ENCODE data around the gene COL13A1. TPM values are rescaled to one million over a fixed set of nuclear protein-coding genes. Genes with fewer than 3 reads are reported as not detected.

The COL13A1 gene
- total RNA-seq, 2 experiments from 2014 or later, result not detected

DNA sequence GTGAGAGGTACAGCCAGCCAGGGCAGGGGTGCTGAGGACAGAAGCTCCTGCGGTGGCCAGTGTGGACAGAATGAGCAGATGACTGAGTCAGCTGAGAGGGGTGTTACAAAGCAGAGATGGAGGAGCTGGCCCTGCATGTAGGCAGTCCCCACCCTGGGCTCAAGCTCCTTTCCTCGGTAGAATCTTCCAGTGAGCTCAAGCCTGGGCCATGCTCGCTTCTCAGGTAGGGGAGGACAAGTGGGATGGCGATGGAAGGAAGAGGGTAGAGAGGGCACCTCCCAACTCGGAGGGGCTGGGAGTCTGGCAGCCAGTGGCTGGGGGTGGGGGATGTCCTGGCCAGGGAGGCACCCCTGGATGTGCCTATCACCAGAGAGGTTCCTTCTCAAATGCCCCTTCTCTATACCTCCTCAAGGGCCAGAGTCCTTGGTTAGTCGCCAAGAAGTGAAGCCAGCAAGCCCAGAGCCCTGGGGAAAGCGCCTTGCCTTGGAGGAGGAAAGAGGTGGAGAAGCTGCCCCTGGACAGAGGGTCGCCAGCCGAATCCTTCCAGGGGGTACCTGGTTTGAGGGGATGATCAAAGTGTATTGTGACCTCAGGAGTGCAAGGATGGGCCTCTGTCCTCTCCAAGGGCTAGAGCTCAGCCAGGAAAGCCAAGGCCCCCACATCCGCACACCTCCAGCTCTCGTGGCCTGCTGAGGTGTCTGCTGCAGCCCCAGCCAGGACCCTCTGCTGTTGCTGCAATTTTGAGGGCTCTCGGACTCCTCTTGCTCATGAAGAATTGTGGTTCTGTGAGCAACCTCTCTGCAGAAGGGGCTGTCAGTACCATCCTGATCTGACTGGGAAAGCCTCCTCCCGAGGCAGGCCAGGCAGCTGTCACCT, 162.4 kb downstream of the COL13A1 start:
- intact Hi-C loops (cut with micrococcal nuclease), result no loop called here
- DNase-seq, result no peak
- no peaks in the 10 kb centered on the region for H3K4me1 Mint-ChIP-seq (ENCODE audit: low read depth)
- H3K27me3 Mint-ChIP-seq (ENCODE audit: low read depth), result peaks cover 3% of the 10 kb centered on the region
- no peak overlapping the region for H3K27ac Mint-ChIP-seq
- no peaks in the 10 kb centered on the region for H3K36me3 Mint-ChIP-seq (ENCODE audit: low read depth)
- no peak overlapping the region for H3K4me3 Mint-ChIP-seq
- H3K9me3 Mint-ChIP-seq, result no peaks in the 10 kb centered on the region
- CTCF ChIA-PET, result interaction anchor here (0.6 to 1.7 kb wide), 2 partner anchors 36 to 248 kb away, joined by 4 to 6 read pairs; no protein-coding TSS in a partner anchor

DNA sequence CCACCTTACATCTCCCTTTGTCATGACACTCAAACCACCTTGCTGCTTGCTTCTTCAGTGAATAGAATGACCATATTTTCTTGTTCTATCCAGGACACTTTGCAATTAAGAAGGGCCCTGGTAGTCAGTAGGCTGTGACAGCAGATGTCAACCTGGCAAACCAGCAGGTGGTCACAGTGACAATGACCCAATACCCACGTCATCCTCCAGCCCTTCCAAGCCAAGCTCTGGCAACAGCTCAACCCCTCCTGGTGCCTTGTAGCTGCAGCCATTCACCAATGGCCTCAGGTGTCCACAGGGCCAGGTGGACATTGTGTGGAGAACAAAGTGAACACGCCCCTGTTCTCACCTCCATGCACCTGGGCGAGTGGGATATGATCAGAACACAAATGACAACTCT, 163.4 kb downstream of the COL13A1 start:
- no peak overlapping the region for H3K4me3 Mint-ChIP-seq
- CTCF ChIA-PET, result no interaction called here
- no peaks in the 10 kb centered on the region for H3K36me3 Mint-ChIP-seq (ENCODE audit: low read depth)
- no peak overlapping the region for H3K27ac Mint-ChIP-seq
- intact Hi-C loops (cut with micrococcal nuclease), result no loop called here
- H3K4me1 Mint-ChIP-seq (ENCODE audit: low read depth), result no peaks in the 10 kb centered on the region
- H3K9me3 Mint-ChIP-seq, result no peaks in the 10 kb centered on the region
- no peak for DNase-seq
- H3K27me3 Mint-ChIP-seq (ENCODE audit: low read depth), result peaks cover 3% of the 10 kb centered on the region

DNA sequence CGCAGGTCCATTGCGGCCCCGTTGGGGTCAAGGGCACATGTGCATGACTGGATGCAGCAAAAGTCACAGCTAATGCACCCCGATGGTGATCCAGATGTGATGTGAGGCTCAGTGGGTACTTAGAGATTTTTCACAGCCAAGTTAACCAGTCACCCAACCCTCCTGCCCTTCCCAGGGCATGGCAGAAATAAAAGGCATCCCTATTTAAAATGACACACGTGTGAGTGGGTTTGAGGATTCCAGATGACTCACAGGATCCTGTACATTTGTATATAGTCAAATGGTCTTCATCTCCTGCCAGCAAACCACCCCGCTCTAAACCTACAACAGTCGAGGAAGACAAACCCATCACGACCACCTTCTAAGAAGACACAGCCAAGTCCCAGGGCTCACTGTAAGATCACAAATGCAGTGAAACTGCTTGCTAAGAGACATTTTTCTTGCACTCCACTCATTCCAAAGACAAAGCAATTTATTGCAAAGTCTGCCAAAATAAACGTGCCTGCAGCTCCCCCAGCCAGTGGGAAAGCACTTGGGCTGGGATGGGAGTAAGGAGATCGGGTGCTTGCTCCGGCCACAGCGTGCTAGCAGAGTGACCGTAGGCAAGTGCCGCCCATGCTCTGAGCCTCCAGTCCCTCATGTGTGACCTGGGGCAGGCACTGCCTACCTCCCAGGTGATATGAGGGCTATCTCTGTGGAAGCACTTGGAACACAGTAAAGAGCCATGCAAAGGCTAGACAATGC, 164.4 kb downstream of the COL13A1 start:
- H3K36me3 Mint-ChIP-seq (ENCODE audit: low read depth), result no peaks in the 10 kb centered on the region

DNA sequence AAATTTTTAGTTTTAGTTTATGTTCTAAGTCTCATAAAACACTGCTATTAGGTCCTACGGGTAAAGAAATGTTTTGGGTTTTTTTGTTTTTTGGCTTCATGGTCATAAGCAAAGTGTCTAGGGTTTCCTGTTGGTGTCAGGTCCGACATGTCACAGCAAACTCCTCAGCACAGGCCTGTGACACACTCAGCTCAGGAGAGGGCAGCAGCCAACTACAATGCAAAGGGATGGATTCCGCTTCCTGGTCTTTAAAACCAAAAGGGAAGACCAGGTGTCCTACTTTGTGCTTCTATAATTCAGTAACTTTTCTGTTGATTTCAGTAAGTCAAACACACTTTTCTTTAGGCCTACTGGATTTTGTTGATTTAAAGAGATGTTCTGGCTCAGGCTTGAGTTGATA, 167.1 kb downstream of the COL13A1 start:
- Mint-ChIP-seq H3K27me3 (ENCODE audit: low read depth) (peaks cover 6% of the 10 kb centered on the region), H3K27ac (no peak overlapping the region), H3K4me1 (ENCODE audit: low read depth) (no peaks in the 10 kb centered on the region), H3K9me3 (no peaks in the 10 kb centered on the region), H3K4me3 (no peak overlapping the region), H3K36me3 (ENCODE audit: low read depth) (no peaks in the 10 kb centered on the region)
- intact Hi-C loops (cut with micrococcal nuclease), result no loop called here
- CTCF ChIA-PET, result no interaction called here
- no peak for DNase-seq

More for the DNA sequence above, 164.4 kb downstream of the COL13A1 start:
- Mint-ChIP-seq H3K27ac (no peak overlapping the region), H3K9me3 (no peaks in the 10 kb centered on the region), H3K4me3 (no peak overlapping the region), H3K27me3 (ENCODE audit: low read depth) (peaks cover 3% of the 10 kb centered on the region), H3K4me1 (ENCODE audit: low read depth) (no peaks in the 10 kb centered on the region)
- intact Hi-C loops (cut with micrococcal nuclease), result no loop called here
- CTCF ChIA-PET, result no interaction called here
- no peak for DNase-seq

DNA sequence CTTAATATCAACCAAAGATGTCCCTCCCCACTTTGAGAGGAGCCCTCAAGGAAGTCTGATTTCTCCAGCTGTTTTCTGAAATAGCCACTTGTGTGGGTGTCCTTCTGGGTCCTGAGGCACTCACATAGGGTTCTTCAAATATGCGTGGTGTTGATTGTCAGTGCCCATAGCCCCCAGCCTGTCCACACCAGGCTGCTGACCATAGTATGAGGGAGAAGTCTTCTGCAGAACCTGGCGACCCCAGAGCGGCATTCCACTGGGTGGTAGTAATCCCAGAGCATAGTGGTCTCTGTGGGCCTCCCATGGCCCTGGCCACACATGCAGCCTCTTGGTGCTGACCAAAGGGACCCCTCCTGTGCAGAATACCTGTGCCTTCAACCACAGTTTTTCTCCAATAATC, 168.3 kb downstream of the COL13A1 start:
- Mint-ChIP-seq H3K4me1 (ENCODE audit: low read depth) (no peaks in the 10 kb centered on the region), H3K9me3 (no peaks in the 10 kb centered on the region), H3K27me3 (ENCODE audit: low read depth) (peaks cover 11% of the 10 kb centered on the region), H3K36me3 (ENCODE audit: low read depth) (no peaks in the 10 kb centered on the region), H3K27ac (no peak overlapping the region), H3K4me3 (no peak overlapping the region)
- CTCF ChIA-PET, result interaction anchor here (0.6 kb wide), 1 partner anchor 1805 kb away, joined by 3 read pairs; no protein-coding TSS in a partner anchor
- intact Hi-C loops (cut with micrococcal nuclease), result no loop called here
- DNase-seq, result no peak

DNA sequence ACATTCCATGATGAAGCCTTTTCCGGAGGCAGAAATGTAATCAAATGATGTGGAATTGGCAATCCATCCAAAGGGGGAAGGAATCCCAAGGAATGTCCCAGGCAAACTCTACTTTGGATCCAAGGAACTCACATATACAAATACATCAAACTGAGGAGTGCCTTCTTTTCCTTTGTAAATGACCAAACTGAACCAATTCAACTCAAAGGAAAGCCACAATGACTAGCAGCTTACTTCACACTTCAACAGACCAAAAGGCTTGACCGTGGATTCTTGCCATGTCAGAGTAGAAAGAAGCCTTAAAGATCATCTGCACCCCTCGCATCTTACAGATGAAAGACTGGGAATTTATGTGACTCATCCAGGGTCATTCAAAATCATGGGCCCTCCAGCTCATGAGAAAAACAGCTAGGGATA, 171.3 kb downstream of the COL13A1 start:
- CTCF ChIA-PET, result interaction anchor here (1.7 kb wide), 1 partner anchor 15 kb away, joined by 4 read pairs; no protein-coding TSS in a partner anchor
- Mint-ChIP-seq H3K27ac (no peak overlapping the region), H3K27me3 (ENCODE audit: low read depth) (peaks cover 21% of the 10 kb centered on the region), H3K9me3 (peaks cover 1% of the 10 kb centered on the region), H3K4me3 (no peak overlapping the region), H3K36me3 (ENCODE audit: low read depth) (no peaks in the 10 kb centered on the region), H3K4me1 (ENCODE audit: low read depth) (no peaks in the 10 kb centered on the region)
- intact Hi-C loops (cut with micrococcal nuclease), result no loop called here
- no peak for DNase-seq

DNA sequence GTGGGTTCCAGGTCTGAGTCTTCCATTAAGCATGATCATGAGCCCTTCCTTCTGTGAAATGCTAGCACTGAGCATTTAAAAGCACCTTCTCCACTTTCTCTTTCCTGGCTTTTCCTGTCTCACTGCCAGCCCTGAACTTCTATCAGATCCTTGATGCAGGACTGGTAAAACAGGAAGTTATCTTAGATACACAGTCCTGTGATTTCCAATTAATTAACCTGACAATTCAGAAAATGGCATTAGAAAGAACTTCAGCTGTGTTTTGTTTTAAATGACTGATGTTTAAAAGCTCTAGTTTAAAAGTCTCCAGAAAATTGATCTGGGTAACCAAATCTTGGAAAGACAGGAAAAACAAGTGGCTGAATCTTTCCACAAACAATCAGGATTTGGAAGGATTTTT, 172.0 kb downstream of the COL13A1 start:
- Mint-ChIP-seq H3K4me1 (ENCODE audit: low read depth) (no peaks in the 10 kb centered on the region), H3K36me3 (ENCODE audit: low read depth) (no peaks in the 10 kb centered on the region), H3K4me3 (no peak overlapping the region), H3K27me3 (ENCODE audit: low read depth) (peaks cover 24% of the 10 kb centered on the region), H3K27ac (no peak overlapping the region), H3K9me3 (peaks cover 1% of the 10 kb centered on the region)
- intact Hi-C loops (cut with micrococcal nuclease), result no loop called here
- no peak for DNase-seq
- CTCF ChIA-PET, result interaction anchor here (1.7 kb wide), 1 partner anchor 16 kb away, joined by 4 read pairs; no protein-coding TSS in a partner anchor

DNA sequence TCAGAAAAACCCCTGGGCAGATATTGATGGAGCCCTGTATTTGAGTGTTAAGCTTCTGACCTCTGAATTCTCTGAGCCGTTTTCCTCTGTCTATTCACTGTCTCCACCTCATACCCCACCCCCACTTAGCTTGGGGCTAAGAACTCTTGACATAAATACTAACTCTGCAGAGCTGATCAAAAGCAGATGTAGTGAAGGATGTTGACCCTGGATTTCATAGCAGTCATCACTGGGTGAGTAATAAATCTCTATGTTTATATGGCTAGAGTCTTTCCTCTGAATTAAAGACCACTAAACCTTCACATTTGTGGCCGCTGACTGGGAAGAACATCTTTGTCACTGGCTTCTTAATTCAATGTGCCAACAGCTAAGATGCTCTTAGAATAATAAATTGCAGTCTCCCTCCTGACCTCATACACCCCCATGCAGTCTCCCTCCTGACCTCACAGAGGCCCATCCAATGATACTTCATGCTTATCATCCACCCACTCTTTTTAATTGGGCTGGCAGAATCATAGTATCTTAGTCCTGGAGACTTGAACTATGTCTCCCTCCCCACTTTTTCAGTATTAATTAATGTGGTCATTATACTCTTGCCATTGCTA, 172.9 kb downstream of the COL13A1 start:
- DNase-seq, result no peak
- no peaks in the 10 kb centered on the region for H3K36me3 Mint-ChIP-seq (ENCODE audit: low read depth)
- peaks cover 24% of the 10 kb centered on the region for H3K27me3 Mint-ChIP-seq (ENCODE audit: low read depth)
- peaks cover 5% of the 10 kb centered on the region for H3K9me3 Mint-ChIP-seq
- H3K27ac Mint-ChIP-seq, result no peak overlapping the region
- H3K4me3 Mint-ChIP-seq, result no peak overlapping the region
- CTCF ChIA-PET, result no interaction called here
- H3K4me1 Mint-ChIP-seq (ENCODE audit: low read depth), result no peaks in the 10 kb centered on the region
- intact Hi-C loops (cut with micrococcal nuclease), result no loop called here

DNA sequence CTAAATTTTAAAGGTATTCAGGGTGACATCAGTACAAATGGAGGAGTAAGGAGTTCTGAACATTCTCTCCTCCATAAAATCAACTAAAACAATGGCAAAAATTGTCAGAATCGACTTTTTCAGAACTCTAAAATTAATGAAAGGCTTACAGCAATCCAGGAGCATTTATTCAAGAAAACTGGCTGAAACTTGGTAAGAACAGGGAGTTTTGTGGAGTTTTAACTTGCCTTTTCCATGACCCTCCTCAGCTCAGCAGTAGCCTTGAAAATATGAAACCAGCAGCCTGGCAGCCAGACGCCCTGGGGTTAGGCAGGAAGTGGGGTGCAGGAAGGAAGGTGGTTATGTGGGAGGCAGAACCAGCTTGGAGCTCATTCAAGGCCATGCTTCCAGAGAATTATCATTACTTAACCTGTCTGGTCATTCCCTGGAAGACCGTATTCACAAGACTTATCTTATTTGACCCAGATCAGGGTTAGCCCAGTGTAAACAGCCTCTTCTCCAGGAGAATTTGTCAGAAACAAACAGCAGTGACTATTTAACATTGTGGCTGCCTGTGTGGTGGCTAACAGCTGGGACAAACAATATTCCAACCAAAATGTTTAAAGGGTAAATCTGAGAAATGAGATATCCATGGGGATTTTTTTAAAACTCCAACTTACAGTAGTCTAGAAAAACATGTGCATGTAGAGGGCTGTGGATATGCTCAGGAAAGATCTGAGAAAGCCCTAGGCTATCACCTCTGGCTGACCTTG, 175.3 kb downstream of the COL13A1 start:
- Mint-ChIP-seq H3K4me3 (no peak overlapping the region), H3K9me3 (peaks cover 20% of the 10 kb centered on the region), H3K27me3 (ENCODE audit: low read depth) (peaks cover 30% of the 10 kb centered on the region), H3K4me1 (ENCODE audit: low read depth) (no peaks in the 10 kb centered on the region), H3K36me3 (ENCODE audit: low read depth) (no peaks in the 10 kb centered on the region), H3K27ac (no peak overlapping the region)
- CTCF ChIA-PET, result no interaction called here
- no peak for DNase-seq
- intact Hi-C loops (cut with micrococcal nuclease), result no loop called here

DNA sequence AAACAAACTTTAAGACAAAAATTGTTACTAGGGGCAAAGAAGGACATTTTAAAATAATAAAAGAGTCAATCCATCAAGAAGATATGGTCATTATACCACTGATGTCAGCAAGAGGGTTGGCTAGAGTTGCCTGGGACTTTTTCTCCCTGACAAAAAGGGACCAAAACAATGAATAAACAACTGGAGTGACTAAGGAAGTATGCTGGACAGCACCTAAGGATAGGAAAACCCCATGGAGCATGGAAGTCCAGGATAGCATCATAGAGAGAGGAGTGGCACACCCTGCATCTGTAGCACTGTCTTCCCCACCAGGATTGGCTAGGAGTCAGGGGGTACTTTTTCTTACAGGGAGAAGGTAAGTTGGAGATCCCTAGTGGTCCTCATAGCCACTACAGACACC, 177.5 kb downstream of the COL13A1 start:
- peaks cover 1% of the 10 kb centered on the region for H3K36me3 Mint-ChIP-seq (ENCODE audit: low read depth)
- H3K9me3 Mint-ChIP-seq, result peaks cover 20% of the 10 kb centered on the region
- peaks cover 29% of the 10 kb centered on the region for H3K27me3 Mint-ChIP-seq (ENCODE audit: low read depth)
- no peak overlapping the region for H3K4me3 Mint-ChIP-seq
- no peak overlapping the region for H3K27ac Mint-ChIP-seq
- DNase-seq, result no peak
- no peaks in the 10 kb centered on the region for H3K4me1 Mint-ChIP-seq (ENCODE audit: low read depth)
- CTCF ChIA-PET, result no interaction called here
- intact Hi-C loops (cut with micrococcal nuclease), result no loop called here

DNA sequence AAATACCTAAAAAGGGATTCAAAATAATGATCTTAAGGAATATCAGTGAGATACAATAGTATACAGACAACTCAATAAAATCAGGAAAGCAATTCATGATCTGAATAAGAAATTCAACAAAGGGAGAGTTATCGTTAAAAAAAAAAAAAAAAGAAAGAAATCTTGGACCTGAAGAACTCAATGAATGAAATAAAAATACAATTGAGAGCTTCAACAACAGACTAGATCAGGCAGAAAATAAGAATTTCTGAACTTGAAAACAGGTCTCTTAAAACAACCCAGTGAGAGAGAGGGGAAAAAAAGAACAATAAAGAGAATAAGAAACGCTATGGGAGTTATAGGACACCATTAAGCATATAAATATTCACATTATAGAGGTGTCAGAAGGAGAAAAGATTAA, 179.0 kb downstream of the COL13A1 start:
- peaks cover 25% of the 10 kb centered on the region for H3K27me3 Mint-ChIP-seq (ENCODE audit: low read depth)
- CTCF ChIA-PET, result interaction anchor here (0.6 to 1.4 kb wide), 2 partner anchors 23 to 923 kb away, joined by 3 to 7 read pairs; no protein-coding TSS in a partner anchor

DNA sequence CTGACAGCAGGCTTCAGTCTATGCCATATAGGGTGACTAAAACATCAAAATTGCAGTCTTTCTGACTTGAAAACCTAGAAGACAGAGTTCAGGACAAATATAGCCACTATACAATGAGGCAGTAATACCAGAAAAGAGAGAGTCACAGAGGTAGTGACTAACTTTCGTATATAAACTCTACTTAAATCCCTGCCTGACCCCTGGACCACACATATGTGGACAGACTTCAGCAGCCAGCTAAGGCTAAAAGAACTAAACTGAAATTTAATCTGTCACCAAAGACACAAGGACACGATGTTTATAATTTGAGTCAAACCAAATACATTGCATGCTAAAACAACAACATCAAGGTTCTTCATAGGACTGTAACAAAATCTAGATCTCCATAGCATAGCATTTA, 186.4 kb downstream of the COL13A1 start:
- H3K4me3 Mint-ChIP-seq, result no peak overlapping the region
- intact Hi-C loops (cut with micrococcal nuclease), result no loop called here
- no peaks in the 10 kb centered on the region for H3K4me1 Mint-ChIP-seq (ENCODE audit: low read depth)
- no peaks in the 10 kb centered on the region for H3K36me3 Mint-ChIP-seq (ENCODE audit: low read depth)
- H3K27ac Mint-ChIP-seq, result no peak overlapping the region
- peaks cover 3% of the 10 kb centered on the region for H3K27me3 Mint-ChIP-seq (ENCODE audit: low read depth)
- CTCF ChIA-PET, result no interaction called here
- no peaks in the 10 kb centered on the region for H3K9me3 Mint-ChIP-seq
- DNase-seq, result no peak

More for the DNA sequence above, 179.0 kb downstream of the COL13A1 start:
- peaks cover 20% of the 10 kb centered on the region for H3K9me3 Mint-ChIP-seq
- DNase-seq, result no peak
- H3K27ac Mint-ChIP-seq, result no peak overlapping the region
- no peak overlapping the region for H3K4me3 Mint-ChIP-seq
- peaks cover 1% of the 10 kb centered on the region for H3K36me3 Mint-ChIP-seq (ENCODE audit: low read depth)
- H3K4me1 Mint-ChIP-seq (ENCODE audit: low read depth), result no peaks in the 10 kb centered on the region
- intact Hi-C loops (cut with micrococcal nuclease), result no loop called here
